Astrocyte (in vitro differentiated cells and primary cell): Measurements from ENCODE around the gene GLRX2. TPM values are rescaled to one million over a fixed set of nuclear protein-coding genes. Genes with fewer than 3 reads are reported as not detected.

Experiments used
- DNase-seq: peaks from one replicate; pipeline ENCODE4 v3.0.0-alpha.2; 2010; ENCODE audit warnings: low read depth
- FAIRE-seq: peaks from 2 replicates; lab custom pipeline; 2011; peaks lifted over from hg19 to GRCh38; lab: Jason Lieb, UNC
- H2AFZ ChIP-seq: 2 replicates; pipeline ENCODE4 v1.6.0; 2012; ENCODE audit warnings: low read depth, low read length, inconsistent platforms
- H3K27ac ChIP-seq: 2 replicates; pipeline ENCODE4 v1.5.1; 2011; ENCODE audit warnings: low read depth, low read length, inconsistent platforms
- H3K27me3 ChIP-seq: 2 replicates; pipeline ENCODE4 v1.6.0; 2011; ENCODE audit warnings: low read length, inconsistent platforms; ENCODE audit not compliant: insufficient read depth
- H3K36me3 ChIP-seq: 2 replicates; pipeline ENCODE4 v1.5.1; 2011; ENCODE audit warnings: low read length, inconsistent platforms; ENCODE audit not compliant: insufficient read depth
- H3K4me1 ChIP-seq: 2 replicates; pipeline ENCODE4 v1.5.1; 2011; ENCODE audit warnings: low read length, inconsistent platforms; ENCODE audit not compliant: insufficient read depth
- H3K4me2 ChIP-seq: 2 replicates; pipeline ENCODE4 v1.6.0; 2012; ENCODE audit warnings: low read length, inconsistent platforms
- H3K4me3 ChIP-seq: 2 replicates; pipeline ENCODE4 v1.5.1; 2011; ENCODE audit warnings: low read depth, mild to moderate bottlenecking, low read length, inconsistent platforms; ENCODE audit not compliant: insufficient read depth
- H3K79me2 ChIP-seq: 2 replicates; pipeline ENCODE4 v1.6.0; 2012; ENCODE audit warnings: mild to moderate bottlenecking, low read length, inconsistent platforms; ENCODE audit not compliant: insufficient read depth
- H3K9ac ChIP-seq: 2 replicates; pipeline ENCODE4 v1.6.0; 2012; ENCODE audit warnings: mild to moderate bottlenecking, low read length, inconsistent platforms
- H3K9me3 ChIP-seq: 2 replicates; pipeline ENCODE4 v1.5.1; 2012; ENCODE audit warnings: low read depth, mild to moderate bottlenecking, low read length, inconsistent platforms; ENCODE audit not compliant: insufficient read depth
- H4K20me1 ChIP-seq: 2 replicates; pipeline ENCODE4 v1.6.0; 2012; ENCODE audit warnings: low read length, inconsistent platforms; ENCODE audit not compliant: insufficient read depth
- H3K27ac Mint-ChIP-seq: one replicate; pipeline ENCODE4 v1.8.0; 2021; ENCODE audit warnings: mild to moderate bottlenecking, mixed read lengths; ENCODE audit not compliant: unreplicated experiment
- H3K27me3 Mint-ChIP-seq: one replicate; pipeline ENCODE4 v1.8.0; 2021; ENCODE audit warnings: low read depth, mixed read lengths; ENCODE audit not compliant: unreplicated experiment
- H3K36me3 Mint-ChIP-seq: one replicate; pipeline ENCODE4 v1.8.0; 2021; ENCODE audit warnings: low read depth, mixed read lengths; ENCODE audit not compliant: unreplicated experiment
- H3K4me1 Mint-ChIP-seq: one replicate; pipeline ENCODE4 v1.8.0; 2021; ENCODE audit warnings: low read depth, mixed read lengths; ENCODE audit not compliant: unreplicated experiment
- H3K4me3 Mint-ChIP-seq: one replicate; pipeline ENCODE4 v1.8.0; 2021; ENCODE audit warnings: mild to moderate bottlenecking, moderate library complexity, mixed read lengths; ENCODE audit not compliant: unreplicated experiment
- H3K9me3 Mint-ChIP-seq: one replicate; pipeline ENCODE4 v1.8.0; 2021; ENCODE audit warnings: mild to moderate bottlenecking, mixed read lengths; ENCODE audit not compliant: unreplicated experiment
- CTCF ChIP-seq: IDR thresholded peaks from 2 replicates; pipeline ENCODE4 v1.5.1; 2011; ENCODE audit warnings: low read depth, mild to moderate bottlenecking, inconsistent platforms, low read length, moderate library complexity; ENCODE audit not compliant: insufficient read depth
- EZH2 ChIP-seq: IDR thresholded peaks from 2 replicates; pipeline ENCODE4 v1.6.1; 2012; ENCODE audit warnings: mild to moderate bottlenecking, low read length, inconsistent platforms; ENCODE audit not compliant: insufficient read depth
- total RNA-seq: library from RNA; stranded (reverse); gene quantifications from 2 replicates; pipeline ENCODE4 v1.2.1, GENCODE V29; 2021

GLRX2 gene
- total RNA-seq, 1 donor from 2014 or later = 37.1 TPM

GRCh38 chr1:193105821-193106177 lies 585 bp upstream of the GLRX2 start:
- Histone ChIP-seq H3K36me3 (no peaks in the 10 kb centered on the region), H3K9ac (peak overlapping the region; percentile 90), H3K9me3 (no peaks in the 10 kb centered on the region), H4K20me1 (peaks cover 7% of the 10 kb centered on the region), H2AFZ (peak overlapping the region; percentile 87), H3K4me2 (peak overlapping the region; percentile 90), H3K27ac (peak overlapping the region; percentile 90), H3K4me1 (peaks cover 9% of the 10 kb centered on the region), H3K79me2 (peaks cover 35% of the 10 kb centered on the region), H3K27me3 (no peaks in the 10 kb centered on the region), H3K4me3 (peak overlapping the region; percentile 93)
- Mint-ChIP-seq H3K4me3 (peak overlapping the region; percentile 83), H3K4me1 (peaks cover 16% of the 10 kb centered on the region), H3K9me3 (no peaks in the 10 kb centered on the region), H3K36me3 (no peaks in the 10 kb centered on the region), H3K27ac (no peak overlapping the region), H3K27me3 (no peaks in the 10 kb centered on the region)
- no peak for TF ChIP-seq CTCF
- TF ChIP-seq EZH2 = no peak
- DNase-seq (no peak), FAIRE-seq (no peak)

- H3K9me3 ChIP-seq = no peaks in the 10 kb centered on the region
- H4K20me1 ChIP-seq = peaks cover 7% of the 10 kb centered on the region
- peak overlapping the region; percentile 91 for H3K4me3 Mint-ChIP-seq
- H3K4me1 Mint-ChIP-seq = peaks cover 11% of the 10 kb centered on the region
- peaks cover 35% of the 10 kb centered on the region for H3K79me2 ChIP-seq
- H3K4me3 ChIP-seq = peak overlapping the region; percentile 93
- peaks cover 7% of the 10 kb centered on the region for H3K36me3 ChIP-seq
- FAIRE-seq (no peak), DNase-seq (peak; percentile 47)
- H3K27ac Mint-ChIP-seq = peak overlapping the region; percentile 78
- H3K9ac ChIP-seq = peak overlapping the region; percentile 90
- TF ChIP-seq CTCF = no peak
- no peak for TF ChIP-seq EZH2
- no peaks in the 10 kb centered on the region for H3K27me3 ChIP-seq
- peak overlapping the region; percentile 90 for H3K27ac ChIP-seq
- H3K4me2 ChIP-seq = peak overlapping the region; percentile 90
- peak overlapping the region; percentile 61 for H2AFZ ChIP-seq
- H3K9me3 Mint-ChIP-seq = no peaks in the 10 kb centered on the region
- no peaks in the 10 kb centered on the region for H3K27me3 Mint-ChIP-seq
- H3K4me1 ChIP-seq = peaks cover 7% of the 10 kb centered on the region
- peaks cover 2% of the 10 kb centered on the region for H3K36me3 Mint-ChIP-seq
Measured at GRCh38 chr1:193104502-193104906, 710 bp downstream of the GLRX2 start.

GRCh38 chr1:193103759-193104501 lies 1.3 kb downstream of the GLRX2 start:
- FAIRE-seq = no peak
- peak overlapping the region; percentile 61 for H2AFZ ChIP-seq

More at GRCh38 chr1:193103759-193104501, 1.3 kb downstream of the GLRX2 start:
- no peaks in the 10 kb centered on the region for H3K9me3 Mint-ChIP-seq
- no peaks in the 10 kb centered on the region for H3K27me3 Mint-ChIP-seq
- peaks cover 11% of the 10 kb centered on the region for H3K4me1 Mint-ChIP-seq
- TF ChIP-seq EZH2 (no peak), CTCF (no peak)
- Histone ChIP-seq H3K9ac (peak overlapping the region; percentile 90), H3K27ac (peak overlapping the region; percentile 90), H3K9me3 (no peaks in the 10 kb centered on the region), H3K36me3 (peaks cover 13% of the 10 kb centered on the region), H3K79me2 (peaks cover 35% of the 10 kb centered on the region), H4K20me1 (peaks cover 7% of the 10 kb centered on the region), H3K4me1 (peaks cover 7% of the 10 kb centered on the region), H3K4me2 (peak overlapping the region; percentile 90), H3K4me3 (peak overlapping the region; percentile 93), H3K27me3 (no peaks in the 10 kb centered on the region)
- H3K27ac Mint-ChIP-seq = peak overlapping the region; percentile 78
- H3K36me3 Mint-ChIP-seq = peaks cover 2% of the 10 kb centered on the region
- H3K4me3 Mint-ChIP-seq = peak overlapping the region; percentile 91
- DNase-seq = no peak
